Measurements from ENCODE around the gene SPP2. TPM values are rescaled to one million over a fixed set of nuclear protein-coding genes. Genes with fewer than 3 reads are reported as not detected.

SPP2 gene
- total and polyA plus RNA-seq, 8 donors: 0.73 TPM; not detected in 7

DNA sequence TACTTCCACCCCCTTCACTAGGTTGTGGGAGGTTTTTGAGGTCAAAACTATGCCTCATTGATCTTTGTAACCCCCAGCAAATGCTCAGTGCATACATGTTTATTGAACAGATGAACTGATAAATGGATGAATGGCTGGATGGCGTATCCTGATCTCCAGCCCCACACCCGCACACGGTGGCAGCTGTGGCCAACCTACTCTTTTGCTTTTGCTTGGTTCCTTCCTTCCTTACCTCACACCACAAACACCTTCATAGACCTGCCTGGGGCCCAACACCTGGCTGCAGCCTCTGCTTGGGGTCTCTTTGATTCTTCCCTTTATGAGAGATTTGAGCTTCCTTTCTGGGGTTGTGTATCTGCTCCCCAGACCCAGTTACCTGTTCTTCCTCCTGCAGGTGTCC is 25.9 kb downstream of the SPP2 start:
- DNase-seq: peak; percentile 23 to 41
- TF ChIP-seq EP300 (IDR thresholded peaks at IDR 0.05) (no peak), POLR2AphosphoS5 (IDR thresholded peaks at IDR 0.05) (no peak), POLR2A (IDR thresholded peaks at IDR 0.05) (no peak)
- TF ChIP-seq, protein P1, sequence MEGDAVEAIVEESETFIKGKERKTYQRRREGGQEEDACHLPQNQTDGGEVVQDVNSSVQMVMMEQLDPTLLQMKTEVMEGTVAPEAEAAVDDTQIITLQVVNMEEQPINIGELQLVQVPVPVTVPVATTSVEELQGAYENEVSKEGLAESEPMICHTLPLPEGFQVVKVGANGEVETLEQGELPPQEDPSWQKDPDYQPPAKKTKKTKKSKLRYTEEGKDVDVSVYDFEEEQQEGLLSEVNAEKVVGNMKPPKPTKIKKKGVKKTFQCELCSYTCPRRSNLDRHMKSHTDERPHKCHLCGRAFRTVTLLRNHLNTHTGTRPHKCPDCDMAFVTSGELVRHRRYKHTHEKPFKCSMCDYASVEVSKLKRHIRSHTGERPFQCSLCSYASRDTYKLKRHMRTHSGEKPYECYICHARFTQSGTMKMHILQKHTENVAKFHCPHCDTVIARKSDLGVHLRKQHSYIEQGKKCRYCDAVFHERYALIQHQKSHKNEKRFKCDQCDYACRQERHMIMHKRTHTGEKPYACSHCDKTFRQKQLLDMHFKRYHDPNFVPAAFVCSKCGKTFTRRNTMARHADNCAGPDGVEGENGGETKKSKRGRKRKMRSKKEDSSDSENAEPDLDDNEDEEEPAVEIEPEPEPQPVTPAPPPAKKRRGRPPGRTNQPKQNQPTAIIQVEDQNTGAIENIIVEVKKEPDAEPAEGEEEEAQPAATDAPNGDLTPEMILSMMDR (IDR thresholded peaks at IDR 0.05): no peak
- Histone ChIP-seq H3K27ac (peak overlapping the region in 2 of 5 donors; percentile 1 to 16), H3K27me3 (no peaks in the 10 kb centered on the region), H3K4me1 (peaks cover 0 to 12% (median 8%) of the 10 kb centered on the region in 4 donors), H3K36me3 (no peaks in the 10 kb centered on the region), H3K4me3 (no peak overlapping the region), H3K9me3 (no peaks in the 10 kb centered on the region)
- intact Hi-C loops (cut with DNase I; ENCODE audit: low total_unique reads): no loop called here
- WGBS, 5 donors: 19 to 51% (median 29%) methylated on average over 3 of the region's 3 CpGs

DNA sequence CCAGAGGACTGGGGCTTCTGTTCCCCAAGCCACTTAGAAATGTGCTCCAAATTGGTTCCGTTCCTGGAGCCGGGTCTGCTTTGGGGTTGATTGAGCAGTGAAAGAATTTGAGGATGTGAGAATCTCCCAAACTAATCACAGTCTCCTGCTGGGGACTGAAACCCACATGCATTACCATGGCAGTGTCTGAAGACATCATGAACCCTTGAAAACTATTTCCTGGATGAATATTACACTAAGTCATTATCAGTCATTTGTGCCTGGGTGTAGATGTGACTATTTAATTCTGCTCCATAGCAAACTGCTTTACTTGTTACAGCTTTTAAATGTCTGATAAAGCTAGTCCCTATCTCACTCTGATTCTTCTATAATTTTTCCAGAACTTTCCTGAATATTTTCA is 27.6 kb downstream of the SPP2 start:
- no peak for DNase-seq
- WGBS, 5 donors: 89 to 93% (median 91%) methylated on average over 2 of the region's 2 CpGs
- H3K27ac ChIP-seq: no peak overlapping the region
- intact Hi-C loops (cut with DNase I; ENCODE audit: low total_unique reads): no loop called here
- H3K4me3 ChIP-seq: no peak overlapping the region
- peaks cover 5 to 20% (median 16%) of the 10 kb centered on the region in 4 donors for H3K4me1 ChIP-seq
- peaks cover 0 to 7% (median 0%) of the 10 kb centered on the region in 3 donors for H3K27me3 ChIP-seq
- no peaks in the 10 kb centered on the region for H3K36me3 ChIP-seq
- H3K9me3 ChIP-seq: no peaks in the 10 kb centered on the region
- no peak for TF ChIP-seq EP300 (IDR thresholded peaks at IDR 0.05)
- no peak for TF ChIP-seq POLR2AphosphoS5 (IDR thresholded peaks at IDR 0.05)
- TF ChIP-seq, protein P1 (IDR thresholded peaks at IDR 0.05): no peak
- TF ChIP-seq POLR2A (IDR thresholded peaks at IDR 0.05): no peak

DNA sequence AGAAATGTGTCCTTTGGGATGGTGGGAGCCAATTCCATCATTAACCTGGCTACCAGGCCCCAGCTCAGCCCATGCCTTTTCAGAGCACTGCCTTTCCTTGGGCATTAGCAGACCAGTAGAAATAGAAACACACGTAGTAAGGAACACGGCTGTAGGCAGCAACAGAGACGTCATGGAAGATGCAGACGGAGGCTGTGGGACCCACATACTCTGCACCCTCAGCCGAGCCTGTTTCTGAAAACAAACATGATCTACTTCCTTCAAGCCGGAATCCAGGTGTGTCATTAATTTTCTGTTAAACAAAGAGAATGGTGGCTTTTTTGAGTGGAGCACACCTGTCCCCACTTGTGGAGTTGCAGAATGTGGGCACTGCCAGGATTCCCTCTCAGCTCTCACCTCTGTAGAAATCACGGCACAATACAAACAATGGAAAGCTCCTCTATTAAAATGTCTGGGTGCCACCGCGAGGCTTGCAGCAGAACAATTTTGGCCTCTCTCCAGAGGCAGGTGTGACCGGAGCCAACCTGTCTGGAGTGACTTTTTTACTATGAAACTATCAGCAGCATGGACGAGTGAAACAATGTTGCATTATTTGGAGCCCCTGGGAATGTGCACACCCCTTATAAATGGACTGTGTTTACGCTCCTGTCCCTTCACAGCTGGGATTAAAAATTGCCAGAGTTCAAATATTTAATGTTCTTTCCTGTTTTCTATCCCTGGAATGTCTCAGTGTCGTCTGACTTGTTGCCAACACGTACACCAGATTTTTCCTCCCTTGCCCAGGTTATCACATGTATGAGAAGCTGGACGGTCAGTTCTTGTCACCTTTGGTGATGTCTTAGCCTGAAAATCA is 31.7 kb downstream of the SPP2 start:
- H3K27me3 ChIP-seq: peaks cover 0 to 7% (median 0%) of the 10 kb centered on the region in 3 donors
- no peak overlapping the region for H3K4me3 ChIP-seq
- WGBS, 5 donors: 26 to 49% (median 35%) methylated on average over 15 of the region's 15 CpGs
- no peaks in the 10 kb centered on the region for H3K36me3 ChIP-seq
- H3K4me1 ChIP-seq: peaks cover 5 to 31% (median 11%) of the 10 kb centered on the region in 4 donors
- peak; percentile 86 to 88 for DNase-seq
- intact Hi-C loops (cut with DNase I; ENCODE audit: low total_unique reads): no loop called here
- TF ChIP-seq, protein P1 (IDR thresholded peaks at IDR 0.05): peak in 1 of 7 experiments; percentile 13
- TF ChIP-seq EP300 (IDR thresholded peaks at IDR 0.05): no peak
- no peak for TF ChIP-seq POLR2A (IDR thresholded peaks at IDR 0.05)
- TF ChIP-seq POLR2AphosphoS5 (IDR thresholded peaks at IDR 0.05): peak in 1 of 3 donors; percentile 51
- no peaks in the 10 kb centered on the region for H3K9me3 ChIP-seq
- peak overlapping the region; percentile 62 to 80 (median 73) for H3K27ac ChIP-seq

DNA sequence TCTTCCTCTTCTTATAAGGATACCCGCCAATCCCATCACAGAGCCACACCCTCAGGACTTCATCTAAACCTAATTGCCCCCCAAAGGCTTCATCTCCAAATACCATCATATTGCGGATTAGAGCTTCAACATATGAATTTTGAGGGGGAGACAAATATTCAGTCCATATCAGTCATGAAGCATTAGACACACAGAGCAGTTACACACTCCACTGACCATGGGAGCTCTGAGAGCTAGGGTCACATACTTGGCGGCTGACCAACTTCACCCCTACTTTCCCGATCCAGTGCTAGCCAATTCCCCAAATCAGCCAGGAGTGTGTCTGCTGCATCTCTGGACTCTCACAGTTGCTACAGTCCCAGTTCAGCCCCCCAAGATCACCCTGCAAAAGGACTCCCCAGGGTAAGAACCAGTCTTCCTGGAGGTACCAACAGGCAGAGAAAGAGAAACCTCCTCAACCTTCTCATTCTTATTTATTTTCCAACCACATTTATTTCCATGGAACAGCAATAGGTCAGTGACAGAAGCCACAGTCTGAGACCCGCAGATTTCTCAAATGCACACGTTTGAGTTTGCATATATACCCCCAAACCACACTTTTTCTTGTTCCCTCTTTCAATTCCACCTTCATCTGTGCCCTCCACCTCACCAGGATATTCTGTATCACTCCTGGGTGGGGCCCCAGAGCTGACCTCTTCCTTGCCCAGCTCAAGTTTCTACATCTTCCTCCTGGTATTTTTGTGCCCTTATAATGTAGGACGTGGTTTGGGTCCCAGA is 33.3 kb downstream of the SPP2 start:
- Histone ChIP-seq H3K4me1 (peaks cover 5 to 31% (median 11%) of the 10 kb centered on the region in 4 donors), H3K27me3 (peaks cover 0 to 7% (median 0%) of the 10 kb centered on the region in 3 donors), H3K27ac (peak overlapping the region in 3 of 5 donors; percentile 62 to 80 (median 71)), H3K4me3 (no peak overlapping the region), H3K9me3 (no peaks in the 10 kb centered on the region), H3K36me3 (no peaks in the 10 kb centered on the region)
- 64 to 77% (median 65%) methylated on average over 7 of the region's 7 CpGs for WGBS, 5 donors
- DNase-seq: no peak
- intact Hi-C loops (cut with DNase I; ENCODE audit: low total_unique reads): no loop called here
- TF ChIP-seq, protein P1 (IDR thresholded peaks at IDR 0.05): no peak
- TF ChIP-seq POLR2AphosphoS5 (IDR thresholded peaks at IDR 0.05): no peak
- TF ChIP-seq EP300 (IDR thresholded peaks at IDR 0.05): no peak
- TF ChIP-seq POLR2A (IDR thresholded peaks at IDR 0.05): no peak

Data from stomach (tissue), 9 donors.